GM19023 (cell line): ENCODE results near the gene VWA7.

Experiments
- ATAC-seq: cut with Tn5 transposase; IDR thresholded peaks from one replicate; pipeline ENCODE4 v1.9.1; 2021; ENCODE audit warnings: mild to moderate bottlenecking, moderate library complexity; ENCODE audit not compliant: unreplicated experiment

The VWA7 gene

DNA sequence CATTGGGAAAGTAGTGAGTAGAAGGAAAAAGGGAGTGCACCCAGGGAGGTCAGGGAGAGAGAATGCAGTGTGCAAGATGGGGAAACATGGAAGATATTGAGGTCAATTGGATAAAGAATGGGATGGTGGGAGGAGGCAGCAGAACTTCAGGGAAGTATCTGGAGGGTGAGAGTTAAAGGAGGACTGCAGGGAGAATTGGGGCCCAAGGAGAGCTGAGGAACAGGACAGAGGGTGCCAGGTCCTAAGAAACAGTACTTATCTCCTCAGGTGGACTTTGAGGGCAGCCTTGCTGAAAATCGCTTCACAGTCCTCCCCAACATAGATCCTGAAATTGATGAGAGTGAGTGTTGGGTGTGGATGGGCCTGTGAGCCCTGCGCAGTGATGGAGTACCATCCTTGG is 18.8 kb downstream of the VWA7 start:
- ATAC-seq: no peak

DNA sequence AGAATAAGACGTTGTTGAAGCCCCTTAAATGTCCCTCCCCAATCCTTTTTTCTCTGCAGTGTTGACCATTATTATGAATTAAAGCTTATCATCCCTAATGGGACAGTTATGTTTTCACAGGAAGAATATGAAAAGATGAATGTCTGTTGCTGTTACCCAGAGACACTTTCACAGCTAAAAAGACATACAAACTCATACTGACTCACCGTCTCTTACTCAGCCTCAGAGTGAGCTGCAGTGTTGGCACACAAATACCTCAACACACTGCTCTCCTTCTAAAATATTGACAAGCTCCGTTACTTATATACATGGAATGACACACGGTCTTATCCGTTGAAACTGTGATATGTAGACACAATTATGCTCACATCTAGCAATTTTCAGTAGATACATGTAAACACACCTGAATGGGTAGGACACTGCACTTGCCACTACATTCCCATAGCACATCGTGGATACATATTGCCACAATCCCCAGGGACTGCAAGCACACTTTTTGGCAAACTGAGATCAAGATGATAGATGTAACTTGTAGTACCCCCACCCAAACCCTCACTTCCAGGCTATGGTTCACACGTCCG is 24.3 kb downstream of the VWA7 start:
- no peak for ATAC-seq

DNA sequence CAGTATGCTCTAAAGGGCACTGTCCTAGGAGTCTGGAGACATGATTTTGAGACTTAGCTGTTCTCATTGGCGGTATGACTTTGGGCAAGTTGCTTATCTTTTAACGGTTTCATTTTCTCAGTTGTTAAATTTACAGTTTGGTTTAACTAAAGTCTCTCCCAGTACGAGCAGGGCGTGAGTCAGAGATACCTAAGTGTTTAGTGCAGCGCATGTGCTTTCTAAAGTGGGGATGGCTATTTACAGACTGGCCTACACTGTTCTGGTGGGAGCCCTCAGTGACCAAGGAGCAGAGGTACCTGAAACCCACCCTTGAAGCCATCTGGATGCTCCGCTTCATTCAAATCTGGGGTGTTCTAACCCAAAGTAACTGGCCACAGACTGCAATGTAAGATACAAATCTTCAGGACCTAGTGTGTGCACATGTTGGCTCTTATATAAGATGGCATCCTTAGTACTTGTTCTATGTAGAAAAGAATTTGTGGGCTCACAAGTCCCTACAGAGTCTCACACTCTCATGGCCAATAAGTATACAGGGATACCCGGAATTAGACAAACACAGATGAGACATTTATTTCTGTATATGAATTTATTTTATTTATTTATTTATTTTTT is 26.6 kb downstream of the VWA7 start:
- ATAC-seq: no peak

DNA sequence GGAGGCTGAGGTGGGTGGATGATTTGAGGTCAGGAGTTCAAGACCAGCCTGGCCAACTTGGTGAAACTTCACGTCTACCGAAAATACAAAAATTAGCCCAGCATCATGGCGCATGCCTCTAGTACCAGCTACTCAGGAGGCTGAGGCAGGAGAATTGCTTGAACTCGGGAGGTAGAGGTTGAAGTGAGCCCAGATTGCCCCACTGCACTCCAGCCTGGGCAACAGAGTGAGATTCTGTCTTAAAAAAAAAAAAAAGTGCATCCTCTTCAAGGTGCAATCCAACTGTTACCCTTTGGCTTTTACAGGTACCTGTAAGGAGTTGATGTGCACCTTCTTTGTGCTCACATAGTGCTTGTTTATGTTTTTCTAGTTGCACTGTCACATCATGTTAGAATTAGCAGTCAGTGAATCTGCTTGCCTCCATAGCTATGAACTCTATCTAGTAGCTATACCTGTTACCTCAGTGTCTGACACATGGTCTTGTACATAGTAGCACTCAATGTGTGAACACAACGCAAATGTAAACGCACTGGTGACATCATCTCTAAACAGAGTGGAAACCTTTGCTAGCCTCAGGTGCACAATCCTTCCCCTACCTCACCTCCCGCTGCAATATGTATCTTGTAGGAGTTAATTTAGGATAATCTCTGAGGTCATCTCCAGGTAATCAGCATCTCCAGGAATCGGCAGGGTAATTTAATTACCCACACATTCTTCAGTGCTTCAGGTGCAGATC is 27.7 kb downstream of the VWA7 start:
- ATAC-seq: no peak

DNA sequence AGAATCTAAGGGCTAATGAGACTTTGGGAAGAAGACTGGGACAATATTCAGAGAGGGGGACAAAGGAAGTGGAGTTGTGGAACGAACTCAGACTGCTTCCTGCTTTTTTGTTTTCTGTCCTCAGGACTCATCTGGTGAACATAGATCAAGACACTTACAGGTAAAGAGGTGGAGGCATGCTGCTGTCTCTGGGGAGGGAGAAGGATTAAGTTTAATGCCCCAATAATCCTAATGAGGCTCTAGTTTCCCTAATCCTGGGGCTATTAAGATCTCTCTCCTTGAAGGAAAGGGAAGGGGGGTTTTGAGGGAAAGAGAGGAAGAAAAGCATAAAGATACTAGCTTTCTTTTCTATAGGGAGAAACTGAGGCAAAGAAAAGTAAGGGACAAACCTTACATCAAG is 32.7 kb downstream of the VWA7 start:
- no peak for ATAC-seq

DNA sequence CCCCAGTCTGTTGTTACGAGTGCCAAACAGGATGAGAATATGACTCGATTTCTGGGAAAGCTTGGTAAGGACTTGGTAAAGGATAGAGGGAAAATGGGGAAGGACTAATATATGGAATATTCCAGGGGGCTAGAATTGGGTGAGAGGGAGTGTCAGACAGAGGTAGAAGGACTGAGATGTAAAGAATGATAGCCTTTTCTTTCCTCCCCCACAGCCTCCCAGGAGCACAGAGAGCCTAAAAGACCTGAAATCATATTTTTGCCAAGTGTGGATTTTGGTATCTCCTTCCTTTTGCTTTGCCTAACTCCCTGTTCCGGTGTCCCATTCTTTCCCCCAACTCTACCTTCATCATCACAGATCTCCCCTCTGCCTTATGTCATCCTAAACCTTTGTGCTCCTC is 34.2 kb downstream of the VWA7 start:
- no peak for ATAC-seq

DNA sequence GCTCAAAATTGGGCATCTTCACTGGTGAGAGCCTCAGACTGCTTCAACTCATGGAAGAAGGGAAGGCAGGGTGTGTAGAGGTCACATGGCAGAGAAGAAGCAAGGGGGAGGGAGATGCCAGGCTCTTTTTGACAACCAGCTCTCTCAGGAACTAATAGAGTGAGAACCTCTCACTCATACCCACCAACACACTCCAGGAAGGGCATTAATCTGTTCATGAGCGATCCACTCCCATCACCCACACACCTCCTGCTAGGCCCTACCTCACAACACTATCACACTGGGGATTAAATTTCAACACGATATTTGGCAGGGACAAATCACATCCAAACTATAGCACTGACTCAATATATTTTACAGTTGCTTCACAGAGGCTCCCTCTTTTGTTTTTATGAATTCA is 35.3 kb downstream of the VWA7 start:
- ATAC-seq: no peak

DNA sequence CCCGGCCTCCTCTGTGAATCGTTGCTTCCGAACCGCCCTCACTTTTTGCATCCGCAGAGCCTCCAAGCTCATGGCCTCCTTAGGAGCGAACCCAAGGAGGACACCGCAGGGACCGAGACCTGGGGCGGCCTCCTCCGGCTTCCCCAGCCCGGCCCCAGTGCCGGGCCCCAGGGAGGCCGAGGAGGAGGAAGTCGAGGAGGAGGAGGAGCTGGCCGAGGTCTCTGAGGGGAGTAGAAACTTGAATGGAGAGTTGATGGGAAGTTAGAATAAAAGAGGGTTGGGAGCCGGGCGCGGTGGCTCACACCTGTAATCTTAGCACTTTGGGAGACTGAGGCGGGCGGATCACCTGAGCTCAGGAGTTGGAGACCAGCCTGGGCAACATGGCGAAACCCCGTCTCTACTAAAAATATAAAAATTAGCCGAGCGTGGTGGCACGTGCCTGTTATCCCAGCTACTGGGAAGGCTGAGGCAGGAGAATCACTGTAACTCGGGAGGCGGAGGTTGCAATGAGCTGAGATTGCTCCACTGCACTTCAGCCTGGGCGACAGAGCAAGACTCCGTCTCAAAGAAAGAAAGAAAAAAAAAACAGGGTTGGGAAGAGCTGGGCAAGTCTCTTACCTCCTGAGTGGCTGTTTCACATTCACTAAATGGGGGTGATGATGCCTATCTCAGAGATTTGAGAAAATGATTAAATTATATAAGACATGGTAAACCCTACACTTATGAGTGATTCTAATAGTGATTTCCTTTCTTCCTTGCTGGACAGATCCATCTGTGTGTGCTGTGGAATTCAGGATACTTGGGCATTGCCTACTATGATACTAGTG is 36.5 kb downstream of the VWA7 start:
- ATAC-seq: no peak

DNA sequence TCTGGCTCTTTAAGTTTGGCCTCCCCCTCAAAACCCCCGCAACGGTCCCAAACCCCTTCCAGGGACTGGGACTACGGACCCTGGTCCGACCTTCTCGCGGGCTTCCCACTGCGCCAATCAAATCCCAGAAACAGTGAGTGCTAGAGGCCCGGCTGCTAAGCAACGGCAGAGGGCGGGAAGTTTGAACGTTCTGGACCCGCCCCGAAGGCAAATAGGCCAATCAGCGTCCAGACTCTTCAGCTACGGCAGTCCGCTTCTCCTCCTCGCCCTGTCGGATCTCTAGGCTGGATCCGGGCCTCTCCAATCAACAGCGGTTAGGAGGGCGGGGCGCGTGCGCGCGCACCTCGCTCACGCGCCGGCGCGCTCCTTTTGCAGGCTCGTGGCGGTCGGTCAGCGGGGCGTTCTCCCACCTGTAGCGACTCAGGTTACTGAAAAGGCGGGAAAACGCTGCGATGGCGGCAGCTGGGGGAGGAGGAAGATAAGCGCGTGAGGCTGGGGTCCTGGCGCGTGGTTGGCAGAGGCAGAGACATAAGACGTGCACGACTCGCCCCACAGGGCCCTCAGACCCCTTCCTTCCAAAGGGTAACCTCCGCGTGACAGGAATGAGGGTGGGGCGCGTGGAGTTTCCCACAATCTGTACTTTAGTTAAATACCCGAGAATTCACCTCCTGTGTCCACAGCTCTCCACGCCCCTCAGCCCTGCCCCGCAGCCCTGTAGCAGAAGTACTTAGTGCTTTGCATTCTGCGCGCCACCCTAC is 37.3 kb downstream of the VWA7 start, which contains the start of gene MSH5:
Gene MSH5 (plus strand): TSS at position 367 of the 758 bp plus-strand sequence. CDS start 462 bp downstream, outside the sequence.
- peak; percentile 73 for ATAC-seq

DNA sequence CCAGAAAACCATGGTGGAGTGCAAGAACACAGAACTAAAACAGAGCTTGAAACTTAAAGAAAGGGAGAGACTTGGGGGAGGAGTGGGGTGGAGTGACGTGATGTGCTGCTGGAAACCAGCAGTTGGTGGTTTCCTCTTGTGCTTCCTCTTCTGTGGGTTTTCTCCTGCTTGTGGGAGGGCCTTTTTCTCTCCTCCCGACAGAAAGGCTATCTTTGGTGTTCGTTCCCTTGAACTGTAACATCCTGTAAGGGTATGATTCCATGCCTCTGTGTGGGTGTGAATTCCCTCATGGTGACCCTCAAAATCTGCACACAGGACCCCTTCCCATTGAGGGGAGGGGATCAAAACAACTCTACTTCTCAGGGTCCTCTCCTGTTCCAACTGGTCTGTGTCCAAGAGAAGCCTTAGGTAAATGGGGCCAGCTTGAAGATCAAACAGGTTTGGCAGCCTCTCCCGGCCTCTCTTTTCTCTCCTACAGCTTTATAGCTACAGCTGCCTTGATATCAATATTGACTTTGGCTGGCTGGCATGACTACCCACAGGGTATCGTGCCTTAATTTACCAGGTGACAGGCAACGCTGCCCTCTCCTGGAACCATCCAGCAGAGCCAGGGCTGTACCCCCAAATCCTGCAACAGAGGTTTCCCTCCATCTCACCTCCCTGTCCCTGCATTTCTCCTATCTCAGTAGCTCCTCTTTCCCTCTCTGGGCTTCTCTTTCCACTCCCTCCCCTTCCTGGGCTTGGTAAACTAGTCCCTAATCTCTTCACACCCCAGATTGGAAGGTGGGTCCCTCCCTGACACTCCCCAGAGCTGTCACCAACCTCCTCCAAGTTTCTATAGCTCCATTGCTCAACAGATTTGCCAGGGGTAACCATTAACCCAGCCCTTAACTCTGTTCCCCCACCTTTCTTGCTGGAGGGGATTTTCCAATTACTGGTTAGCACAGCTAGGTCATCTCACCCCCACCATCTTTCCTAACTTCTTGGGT is 38.8 kb downstream of the VWA7 start:
- no peak for ATAC-seq

DNA sequence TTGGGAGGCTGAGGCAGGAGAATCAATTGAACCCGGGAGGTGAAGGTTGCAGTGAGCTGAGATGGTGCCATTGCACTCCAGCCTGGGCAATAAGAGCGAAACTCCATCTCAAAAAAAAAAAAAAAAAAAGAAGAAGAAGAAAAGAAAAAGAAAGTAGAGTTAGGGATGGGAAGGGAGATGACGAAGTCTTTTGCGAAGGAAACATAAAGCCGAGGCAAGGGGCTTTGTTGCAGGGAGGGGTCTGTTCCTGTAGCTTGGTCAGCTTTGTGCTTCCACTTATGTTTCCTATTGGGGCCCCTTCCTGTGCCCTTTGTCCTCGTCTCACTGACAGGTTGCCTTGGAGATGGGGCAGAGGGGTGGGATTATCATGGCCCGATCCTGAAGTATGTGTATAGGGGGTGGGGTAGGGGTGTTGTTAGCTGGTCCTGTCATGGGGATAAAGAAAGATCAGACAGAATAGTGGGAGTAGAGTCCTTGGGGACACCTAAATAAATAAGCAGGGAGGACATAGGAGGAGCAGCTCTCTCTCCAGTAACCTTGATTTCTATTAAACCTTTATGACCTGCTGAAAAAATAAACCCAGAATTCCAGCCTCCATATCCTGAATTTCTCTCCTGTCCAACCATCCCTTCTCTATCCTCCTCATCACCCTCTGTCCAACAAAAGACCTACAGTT is 39.7 kb downstream of the VWA7 start:
- ATAC-seq: no peak

DNA sequence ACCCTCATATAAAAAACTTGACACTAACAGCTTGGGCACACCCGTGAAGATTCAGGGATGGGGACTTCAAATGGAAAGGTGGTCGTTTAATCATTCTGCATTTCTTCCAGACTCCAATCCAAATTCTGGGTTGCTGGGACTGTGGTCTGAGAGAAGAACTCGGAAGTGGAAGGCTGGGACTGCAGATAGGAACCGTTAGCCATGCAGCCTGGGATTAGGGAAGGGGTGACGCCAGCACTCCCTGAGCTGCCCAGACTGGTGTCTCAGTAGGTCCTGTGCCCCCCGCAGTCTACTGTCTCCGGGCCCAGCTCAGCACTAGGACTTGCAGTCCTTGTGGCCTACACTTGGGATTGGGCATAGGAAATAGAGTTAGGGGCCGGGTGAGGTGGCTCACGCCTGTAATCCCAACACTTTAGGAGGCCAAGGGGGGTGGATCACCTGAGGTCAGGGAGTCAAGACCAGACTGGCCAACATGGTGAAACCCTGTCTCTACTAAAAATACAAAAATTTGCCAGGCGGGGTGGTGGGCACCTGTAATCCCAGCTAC is 40.3 kb downstream of the VWA7 start:
- ATAC-seq: no peak

DNA sequence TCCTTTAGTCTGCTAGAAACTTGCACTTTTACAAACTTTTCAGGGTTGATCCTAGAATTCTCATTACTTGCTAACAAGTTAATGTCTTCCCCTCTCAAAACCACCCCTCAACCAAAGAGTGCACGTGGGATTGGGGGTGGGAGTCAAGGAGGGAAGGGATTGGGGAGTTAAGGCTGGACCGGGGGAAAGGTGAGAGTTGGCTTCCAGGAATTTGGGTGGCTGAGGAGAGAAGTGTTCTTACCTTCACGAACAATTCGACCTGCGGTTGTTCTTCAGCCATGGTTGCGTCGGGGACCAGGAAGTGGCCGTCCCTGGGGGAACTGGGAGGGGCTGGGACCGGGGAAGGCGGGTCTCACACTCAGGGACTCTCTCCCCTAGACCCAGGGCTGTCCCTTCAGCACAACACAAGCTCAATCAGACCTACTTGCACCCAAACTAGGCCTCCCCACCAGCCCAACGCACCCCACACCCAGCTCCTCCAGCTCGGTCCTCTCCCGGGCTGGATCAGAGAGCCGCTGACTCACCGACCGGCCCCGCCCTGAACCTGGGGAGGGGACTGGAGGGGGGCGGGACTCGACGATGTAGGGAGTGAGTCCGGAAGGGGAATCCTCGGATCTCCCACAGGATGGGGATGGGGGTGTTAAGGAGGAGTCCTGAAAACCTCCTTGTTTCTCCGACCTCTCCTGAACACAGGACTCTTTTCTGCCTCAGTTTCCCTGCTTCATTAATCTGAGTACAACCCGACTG is 40.9 kb downstream of the VWA7 start, which contains the start of gene CLIC1:
Gene CLIC1 (minus strand): TSS at position 510 of the 747 bp plus-strand sequence. CDS start 230 bp downstream, at position 280.
- ATAC-seq: peak; percentile 28

DNA sequence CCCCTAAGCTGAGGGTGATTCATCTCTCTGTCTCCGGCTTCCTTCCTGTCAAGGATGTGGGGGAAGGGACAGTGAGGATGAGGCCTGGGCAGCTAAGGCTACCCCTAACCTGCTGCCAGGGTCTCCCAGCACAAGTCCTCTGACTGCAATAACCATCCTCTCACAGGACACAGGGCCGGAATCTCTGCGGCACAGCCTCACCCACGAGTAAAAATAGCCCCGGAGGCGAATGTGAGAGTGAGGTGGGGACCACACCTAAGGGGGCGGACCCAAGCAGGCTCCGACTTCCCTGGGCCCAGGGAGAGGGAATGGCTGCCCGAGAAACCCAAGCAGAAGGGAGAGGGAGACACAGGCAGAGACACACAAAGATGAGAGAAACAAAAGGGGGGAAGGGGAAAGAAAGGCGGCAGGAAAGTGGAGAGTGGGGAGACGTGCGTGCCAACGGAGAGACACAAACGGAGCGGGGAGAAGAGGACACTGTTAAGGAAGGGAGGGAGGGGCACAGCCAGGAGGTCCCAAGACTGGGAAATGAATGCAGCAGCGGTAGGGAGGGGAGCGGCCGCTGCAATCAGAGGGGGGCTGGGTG is 42.2 kb downstream of the VWA7 start:
- no peak for ATAC-seq

DNA sequence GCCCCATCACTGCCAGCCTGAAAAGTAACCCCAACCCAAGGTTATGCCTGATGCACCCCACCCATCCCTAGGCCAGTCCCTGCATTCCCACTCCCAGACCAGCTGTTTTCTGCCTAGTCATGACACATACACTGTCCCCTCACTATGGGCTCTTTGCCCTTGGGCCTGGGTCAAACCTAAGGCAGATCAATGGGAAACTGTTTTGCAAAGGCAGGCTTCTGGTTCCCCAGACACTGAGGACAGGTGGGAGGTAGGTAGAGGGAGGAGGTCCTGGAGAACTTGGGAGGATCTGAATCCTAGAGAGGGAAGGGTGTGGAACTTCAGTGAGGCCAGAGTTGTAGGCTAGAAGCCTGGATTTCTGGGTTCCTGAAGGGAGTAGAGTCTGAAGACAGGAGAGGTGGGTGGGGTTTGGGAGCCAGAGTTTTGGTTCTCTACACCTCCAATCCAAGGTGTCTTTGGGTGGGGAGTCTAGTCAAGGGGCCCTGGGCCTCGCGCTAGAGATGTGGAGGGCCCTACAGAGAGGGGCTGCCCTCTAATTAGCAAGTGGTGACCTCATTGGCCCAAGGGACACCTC is 42.8 kb downstream of the VWA7 start:
- no peak for ATAC-seq

DNA sequence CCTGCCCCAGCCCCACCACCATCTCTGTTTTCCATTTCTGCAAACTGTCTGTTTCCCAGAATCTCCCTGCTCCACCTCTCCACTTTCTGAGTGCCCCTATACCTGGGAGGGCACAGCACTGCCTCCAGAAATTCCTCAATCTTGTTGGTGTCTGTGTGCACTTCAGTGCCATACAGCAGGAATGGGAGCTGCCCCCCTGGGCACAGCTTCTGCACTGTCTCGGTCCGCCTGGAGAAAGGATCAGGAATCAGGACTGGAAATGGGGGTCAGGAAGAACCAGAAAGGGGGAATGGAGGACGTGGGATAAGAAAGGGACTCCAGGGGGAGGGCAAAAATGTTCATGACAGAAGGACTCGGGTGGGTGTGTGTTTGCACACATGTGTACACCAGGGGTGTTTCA is 43.4 kb downstream of the VWA7 start:
- no peak for ATAC-seq

DNA sequence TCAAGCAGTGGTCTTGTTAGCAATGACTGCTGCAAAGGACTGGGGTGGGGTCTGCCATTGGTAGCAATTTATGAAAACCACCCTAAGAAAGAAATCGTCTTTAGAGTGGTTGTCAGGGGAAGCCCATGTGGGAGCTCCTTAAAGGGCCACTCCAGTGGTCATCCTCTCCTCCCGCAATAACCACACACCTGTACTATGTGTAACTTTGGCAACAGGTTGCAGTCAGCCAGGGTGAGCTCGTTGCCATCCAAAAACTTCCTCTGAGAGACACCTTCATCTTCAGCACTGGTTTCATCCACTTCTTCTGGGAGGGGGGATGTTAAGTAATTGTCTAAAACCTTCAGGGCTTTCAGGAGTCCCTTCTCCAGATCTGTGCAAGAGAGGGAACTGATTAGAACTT is 45.1 kb downstream of the VWA7 start:
- no peak for ATAC-seq
